Measurements from ENCODE around the gene C12orf42.

C12orf42 gene

GRCh38 chr12:103423516-103423910 lies 72.3 kb downstream of the C12orf42 start:
- DNase-seq = no peak

GRCh38 chr12:103422746-103423515 lies 72.8 kb downstream of the C12orf42 start:
- no peak for DNase-seq

GRCh38 chr12:103422328-103422727 lies 73.4 kb downstream of the C12orf42 start:
- DNase-seq = no peak

GRCh38 chr12:103421402-103421801 lies 74.4 kb downstream of the C12orf42 start:
- no peak for DNase-seq

- DNase-seq = no peak
Measured at GRCh38 chr12:103415681-103416080, 80.1 kb downstream of the C12orf42 start.

- peak in 1 of 6 experiments; percentile 26 for DNase-seq
Measured at GRCh38 chr12:103401421-103401820, 94.3 kb downstream of the C12orf42 start.

GRCh38 chr12:103399986-103400385 lies 95.8 kb downstream of the C12orf42 start:
- DNase-seq = no peak

GRCh38 chr12:103397536-103397935 lies 98.2 kb downstream of the C12orf42 start:
- DNase-seq = no peak

- no peak for DNase-seq
Measured at GRCh38 chr12:103392722-103393121, 103.0 kb downstream of the C12orf42 start.

- DNase-seq = no peak
Measured at GRCh38 chr12:103391103-103391502, 104.7 kb downstream of the C12orf42 start.

GRCh38 chr12:103387385-103387784 lies 108.4 kb downstream of the C12orf42 start:
- DNase-seq = no peak

- DNase-seq = no peak
Measured at GRCh38 chr12:103386451-103386850, 109.3 kb downstream of the C12orf42 start.

GRCh38 chr12:103382736-103383346 lies 112.9 kb downstream of the C12orf42 start:
- DNase-seq = no peak

- DNase-seq = no peak
Measured at GRCh38 chr12:103382119-103382518, 113.6 kb downstream of the C12orf42 start.

- DNase-seq = no peak
Measured at GRCh38 chr12:103379670-103380069, 116.1 kb downstream of the C12orf42 start.

- peak in 2 of 6 experiments; percentile 17 to 27 for DNase-seq
Measured at GRCh38 chr12:103373088-103373523, 122.7 kb downstream of the C12orf42 start.

GRCh38 chr12:103369929-103370328 lies 125.8 kb downstream of the C12orf42 start:
- DNase-seq = no peak

GRCh38 chr12:103368167-103368566 lies 127.6 kb downstream of the C12orf42 start:
- no peak for DNase-seq

GRCh38 chr12:103354403-103354802 lies 141.4 kb downstream of the C12orf42 start:
- DNase-seq = no peak

- no peak for DNase-seq
Measured at GRCh38 chr12:103353913-103354312, 141.9 kb downstream of the C12orf42 start.

GRCh38 chr12:103350116-103350515 lies 145.7 kb downstream of the C12orf42 start:
- no peak for DNase-seq

GRCh38 chr12:103348935-103349334 lies 146.8 kb downstream of the C12orf42 start:
- no peak for DNase-seq

GRCh38 chr12:103336940-103337339 lies 158.8 kb downstream of the C12orf42 start:
- DNase-seq = no peak

- DNase-seq = no peak
Measured at GRCh38 chr12:103334466-103334865, 161.3 kb downstream of the C12orf42 start.
